H1 (cell line): ENCODE results near the gene TMPRSS11F. TPM values are rescaled to one million over a fixed set of nuclear protein-coding genes. Genes with fewer than 3 reads are reported as not detected.

ENCODE experiments used
- CTCF ChIA-PET: fragments of 300-600 bp; sonication (Branson Sonifier 250); formaldehyde crosslinking; loops from one replicate; lab custom pipeline; 2021; ENCODE audit not compliant: partially characterized antibody; lab: Charles Lee
- POLR2A ChIA-PET: fragments of 300-600 bp; sonication (Branson Sonifier 250); formaldehyde crosslinking; loops from one replicate; lab custom pipeline; 2021; ENCODE audit warnings: inconsistent platforms; ENCODE audit not compliant: partially characterized antibody; lab: Charles Lee
- DNase-seq, 2 experiments: peaks; one replicate each; pipeline versions ENCODE4 v3.0.0 to v3.0.0-alpha.2; 2010 to 2022; ENCODE audit warnings: low spot score in 2 of 2, low read depth in 1 of 2, mixed read lengths in 1 of 2
- FAIRE-seq: peaks from 2 replicates; lab custom pipeline; 2011; peaks lifted over from hg19 to GRCh38; lab: Jason Lieb, UNC
- H2AFZ ChIP-seq: 2 replicates; pipeline ENCODE4 v1.8.1; 2012; ENCODE audit warnings: low read length, inconsistent platforms
- H2AK5ac ChIP-seq: 2 replicates; pipeline ENCODE4 v1.6.1; 2013; ENCODE audit warnings: low read depth, low read length
- H2BK120ac ChIP-seq: replicated peaks from 2 replicates; pipeline ENCODE3; 2013; ENCODE audit warnings: low read depth, low read length, inconsistent platforms
- H2BK12ac ChIP-seq: 2 replicates; pipeline ENCODE4 v1.6.1; 2013; ENCODE audit warnings: low read depth, low read length
- H2BK15ac ChIP-seq: 2 replicates; pipeline ENCODE4 v1.6.1; 2013; ENCODE audit warnings: low read length
- H2BK20ac ChIP-seq: 2 replicates; pipeline ENCODE4 v1.6.1; 2013; ENCODE audit warnings: low read length
- H2BK5ac ChIP-seq: 2 replicates; pipeline ENCODE4 v1.6.1; 2013; ENCODE audit warnings: low read depth, low read length
- H3K14ac ChIP-seq: 2 replicates; pipeline ENCODE4 v1.6.1; 2013; ENCODE audit warnings: inconsistent platforms; ENCODE audit not compliant: insufficient read length
- H3K18ac ChIP-seq: 2 replicates; pipeline ENCODE4 v1.6.1; 2013; ENCODE audit warnings: low read length; ENCODE audit errors: extremely low read depth
- H3K23ac ChIP-seq: 2 replicates; pipeline ENCODE4 v1.6.1; 2013; ENCODE audit warnings: inconsistent platforms; ENCODE audit not compliant: insufficient read length
- H3K23me2 ChIP-seq: 2 replicates; pipeline ENCODE4 v1.6.1; 2013; ENCODE audit warnings: low read depth, low read length
- H3K27ac ChIP-seq: 2 replicates; pipeline ENCODE4 v1.6.1; 2011; ENCODE audit warnings: low read depth, low read length, inconsistent platforms
- H3K27me3 ChIP-seq, 4 experiments: replicated peaks in 1 of 4; 1 replicate in 1 of 4; 2 replicates in 3 of 4; pipeline versions ENCODE4 v1.6.1 to v1.8.1; 2011 to 2013; ENCODE audit warnings: low read length in 3 of 4, mild to moderate bottlenecking in 3 of 4, inconsistent platforms in 2 of 4, mixed read lengths in 2 of 4, moderate library complexity in 1 of 4; ENCODE audit not compliant: control insufficient read depth in 3 of 4, insufficient read depth in 3 of 4; ENCODE audit errors: extremely low read depth in 1 of 4
- H3K36me3 ChIP-seq, 4 experiments: 2 replicates each; pipeline versions ENCODE4 v1.6.1 to v1.8.1; 2011 to 2013; ENCODE audit warnings: mild to moderate bottlenecking in 4 of 4, low read length in 3 of 4, moderate library complexity in 2 of 4, control low read depth in 1 of 4, inconsistent platforms in 1 of 4; ENCODE audit not compliant: insufficient read depth in 4 of 4, control insufficient read depth in 2 of 4
- H3K4ac ChIP-seq: replicated peaks from 2 replicates; pipeline ENCODE3; 2013; ENCODE audit warnings: low read length, low read depth, mixed read lengths, inconsistent platforms; ENCODE audit not compliant: insufficient read length
- H3K4me1 ChIP-seq, 4 experiments: replicated peaks in 1 of 4; 1 replicate in 1 of 4; 2 replicates in 3 of 4; pipeline versions ENCODE4 v1.6.1 to v1.8.1; 2011 to 2013; ENCODE audit warnings: low read length in 3 of 4, inconsistent platforms in 2 of 4, mixed read lengths in 1 of 4; ENCODE audit not compliant: insufficient read depth in 4 of 4, control insufficient read depth in 3 of 4
- H3K4me2 ChIP-seq, 2 experiments: 2 replicates each; pipeline versions ENCODE4 v1.6.1 to v1.8.1; 2011 to 2013; ENCODE audit warnings: low read depth in 2 of 2, low read length in 2 of 2, control low read depth in 1 of 2, inconsistent platforms in 1 of 2, mild to moderate bottlenecking in 1 of 2; ENCODE audit not compliant: insufficient read depth in 1 of 2
- H3K4me3 ChIP-seq, 4 experiments: fragments of 200-600, 300-600 bp in 1 of 4; sonication (generic), shearing (Covaris generic), sonication (Bioruptor Twin) in 1 of 4; 2 replicates each; pipeline versions ENCODE4 v1.5.1 to v1.8.1; 2011 to 2016; ENCODE audit warnings: low read length in 4 of 4, low read depth in 3 of 4, control low read depth in 2 of 4, inconsistent platforms in 2 of 4, mild to moderate bottlenecking in 2 of 4, mixed read lengths in 1 of 4, moderate library complexity in 1 of 4; ENCODE audit not compliant: insufficient read depth in 2 of 4; ENCODE audit errors: extremely low read depth in 1 of 4
- H3K56ac ChIP-seq: replicated peaks from 2 replicates; pipeline ENCODE3; 2013; ENCODE audit warnings: low read depth, mild to moderate bottlenecking, mixed read lengths, low read length, inconsistent platforms; ENCODE audit not compliant: insufficient read length
- H3K79me1 ChIP-seq: 2 replicates; pipeline ENCODE4 v1.6.1; 2013; ENCODE audit warnings: low read depth, low read length, control low read depth
- H3K79me2 ChIP-seq, 2 experiments: 2 replicates each; pipeline versions ENCODE4 v1.6.1 to v1.8.1; 2012 to 2013; ENCODE audit warnings: low read length in 2 of 2, mild to moderate bottlenecking in 2 of 2, inconsistent platforms in 1 of 2; ENCODE audit not compliant: insufficient read depth in 2 of 2, control insufficient read depth in 1 of 2
- H3K9ac ChIP-seq, 4 experiments: replicated peaks in 1 of 4; 1 replicate in 1 of 4; 2 replicates in 3 of 4; pipeline versions ENCODE4 v1.6.1 to v1.8.1; 2011 to 2013; ENCODE audit warnings: low read depth in 3 of 4, low read length in 3 of 4, control low read depth in 2 of 4, mild to moderate bottlenecking in 2 of 4, moderate library complexity in 2 of 4, inconsistent platforms in 1 of 4; ENCODE audit errors: extremely low read depth in 1 of 4
- H3K9me3 ChIP-seq, 2 experiments: 2 replicates each; pipeline versions ENCODE4 v1.6.1 to v1.8.1; 2012 to 2013; ENCODE audit warnings: mild to moderate bottlenecking in 2 of 2, moderate library complexity in 2 of 2, control low read depth in 1 of 2, inconsistent platforms in 1 of 2, low read depth in 1 of 2, low read length in 1 of 2, mixed read lengths in 1 of 2; ENCODE audit not compliant: insufficient read depth in 2 of 2
- H4K20me1 ChIP-seq, 2 experiments: replicated peaks in 1 of 2; 2 replicates each; pipeline versions ENCODE3 to v1.8.1; 2011 to 2013; ENCODE audit warnings: inconsistent platforms in 2 of 2, low read length in 2 of 2, mild to moderate bottlenecking in 1 of 2; ENCODE audit not compliant: insufficient read depth in 2 of 2, control insufficient read depth in 1 of 2
- H4K5ac ChIP-seq: 2 replicates; pipeline ENCODE4 v1.6.1; 2013; ENCODE audit warnings: low read length, low read depth, mixed read lengths, inconsistent platforms; ENCODE audit not compliant: insufficient read length
- H4K8ac ChIP-seq: 2 replicates; pipeline ENCODE4 v1.8.0; 2013; ENCODE audit warnings: mild to moderate bottlenecking, moderate library complexity, low read length, inconsistent platforms; ENCODE audit not compliant: insufficient read depth; ENCODE audit errors: extremely low read depth
- H4K91ac ChIP-seq: replicated peaks from 2 replicates; pipeline ENCODE3; 2013; ENCODE audit warnings: low read length, mixed read lengths, inconsistent platforms; ENCODE audit not compliant: insufficient read length
- ASH2L ChIP-seq: fragments of 200-600, 300-600 bp; sonication (generic); IDR thresholded peaks from one replicate; pipeline ENCODE4 v1.7.1; 2017; ENCODE audit warnings: low read length
- KDM4A ChIP-seq: IDR thresholded peaks from one replicate; pipeline ENCODE4 v1.7.1; 2012; ENCODE audit warnings: low read depth, mild to moderate bottlenecking, moderate library complexity, low read length, inconsistent platforms; ENCODE audit not compliant: severe bottlenecking
- RAD21 ChIP-seq, 2 experiments: IDR thresholded peaks in 1 of 2; conservative IDR thresholded peaks in 1 of 2; 2 replicates each; pipeline ENCODE4 v1.6.1; 2011; ENCODE audit warnings: low read depth in 2 of 2, low read length in 2 of 2, improper control_type of control experiment in 1 of 2, inconsistent platforms in 1 of 2, mild to moderate bottlenecking in 1 of 2, moderate library complexity in 1 of 2
- TAF1 ChIP-seq: IDR thresholded peaks from 2 replicates; pipeline ENCODE4 v1.6.1; 2011; ENCODE audit warnings: mild to moderate bottlenecking, low read depth, low read length
- polyA plus RNA-seq, 7 experiments: library from polyadenylated mRNA; depleted of rRNA in 3 of 7; stranded (reverse) in 5 of 7; unstranded in 2 of 7; fragments of >200 nt in 5 of 7; fragments of 200-250 nt in 2 of 7; gene quantifications; 1 replicate in 5 of 7; 2 replicates in 1 of 7; 4 replicates in 1 of 7; pipeline versions ENCODE4 v1.2.1 to v1.2.3, GENCODE V29; 2011 to 2013; ENCODE audit warnings: missing spikeins in 2 of 7, mixed read lengths in 2 of 7
- total RNA-seq: library from RNA; stranded (reverse); fragmentation: NEBNext Ultra II Directional; extraction: Animal tissue kit (Norgen Biotek cat#: 25700); gene quantifications from 2 replicates; pipeline ENCODE4 v1.2.1, GENCODE V29; 2021
- TF ChIP-seq, protein P1 (sequence below), 3 experiments: IDR thresholded peaks; 1 replicate in 2 of 3; 2 replicates in 1 of 3; pipeline versions ENCODE4 v1.5.1 to v1.6.1; 2011; ENCODE audit warnings: low read length in 3 of 3, mild to moderate bottlenecking in 3 of 3, inconsistent platforms in 2 of 3, low read depth in 1 of 3, moderate library complexity in 1 of 3; ENCODE audit not compliant: insufficient read depth in 1 of 3; ENCODE audit errors: control extremely low read depth in 1 of 3

TMPRSS11F gene
- total and polyA plus RNA-seq, 2 of the 8 experiments (the other 6 are each of a cell fraction or from before 2014, with no cell fraction given) = not detected

- H3K79me1 ChIP-seq = no peaks in the 10 kb centered on the region
- no peaks in the 10 kb centered on the region for H3K79me2 ChIP-seq
- no peak for DNase-seq
- no peak overlapping the region for H3K9ac ChIP-seq
- no peak overlapping the region for H3K27ac ChIP-seq
- H3K4me1 ChIP-seq = peaks cover 0 to 3% (median 0%) of the 10 kb centered on the region in 4 experiments; a peak in 1 of 7 replicates
- no peak overlapping the region for H3K56ac ChIP-seq
- H2BK15ac ChIP-seq = no peak overlapping the region
- FAIRE-seq = no peak
- TF ChIP-seq, protein P1, sequence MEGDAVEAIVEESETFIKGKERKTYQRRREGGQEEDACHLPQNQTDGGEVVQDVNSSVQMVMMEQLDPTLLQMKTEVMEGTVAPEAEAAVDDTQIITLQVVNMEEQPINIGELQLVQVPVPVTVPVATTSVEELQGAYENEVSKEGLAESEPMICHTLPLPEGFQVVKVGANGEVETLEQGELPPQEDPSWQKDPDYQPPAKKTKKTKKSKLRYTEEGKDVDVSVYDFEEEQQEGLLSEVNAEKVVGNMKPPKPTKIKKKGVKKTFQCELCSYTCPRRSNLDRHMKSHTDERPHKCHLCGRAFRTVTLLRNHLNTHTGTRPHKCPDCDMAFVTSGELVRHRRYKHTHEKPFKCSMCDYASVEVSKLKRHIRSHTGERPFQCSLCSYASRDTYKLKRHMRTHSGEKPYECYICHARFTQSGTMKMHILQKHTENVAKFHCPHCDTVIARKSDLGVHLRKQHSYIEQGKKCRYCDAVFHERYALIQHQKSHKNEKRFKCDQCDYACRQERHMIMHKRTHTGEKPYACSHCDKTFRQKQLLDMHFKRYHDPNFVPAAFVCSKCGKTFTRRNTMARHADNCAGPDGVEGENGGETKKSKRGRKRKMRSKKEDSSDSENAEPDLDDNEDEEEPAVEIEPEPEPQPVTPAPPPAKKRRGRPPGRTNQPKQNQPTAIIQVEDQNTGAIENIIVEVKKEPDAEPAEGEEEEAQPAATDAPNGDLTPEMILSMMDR (IDR thresholded peaks at IDR 0.05; ENCODE audit: control extremely low read depth in 1 of 3, insufficient read depth in 1 of 3, low read depth in 1 of 3, low read length in 3 of 3) = peak in 2 of 3 experiments; percentile 11 to 23; a peak in 1 of 4 replicates
- no peak for TF ChIP-seq KDM4A
- TF ChIP-seq ASH2L = no peak
- TF ChIP-seq RAD21 (IDR thresholded peaks at IDR 0.05 in 1 of 2, conservative IDR thresholded peaks at IDR 0.05 in 1 of 2; ENCODE audit: low read depth in 2 of 2, low read length in 2 of 2) = peak; percentile 11 to 24; a peak in 2 of 4 replicates
- TF ChIP-seq TAF1 = no peak
- H3K9me3 ChIP-seq = no peaks in the 10 kb centered on the region
- peaks cover 0 to 2% (median 0%) of the 10 kb centered on the region in 4 experiments; a peak in 1 of 7 replicates for H3K27me3 ChIP-seq
- H4K91ac ChIP-seq = no peak overlapping the region
- H2BK20ac ChIP-seq = no peak overlapping the region
- H4K8ac ChIP-seq = no peak overlapping the region
- no peak overlapping the region for H3K4me3 ChIP-seq
- no peak overlapping the region for H2BK120ac ChIP-seq
- no peaks in the 10 kb centered on the region for H3K23me2 ChIP-seq
- ChIA-PET CTCF (interaction anchor here (0.9 to 1.7 kb wide), 9 partner anchors 11 to 523 kb away, joined by 3 to 7 read pairs (median 4); no protein-coding TSS in a partner anchor), POLR2A (no interaction called here)
- no peak overlapping the region for H3K4me2 ChIP-seq
- no peaks in the 10 kb centered on the region for H4K20me1 ChIP-seq
- no peak overlapping the region for H3K18ac ChIP-seq
- H2BK5ac ChIP-seq = no peak overlapping the region
- H2AK5ac ChIP-seq = no peak overlapping the region
- no peak overlapping the region for H4K5ac ChIP-seq
- H2AFZ ChIP-seq = no peak overlapping the region
- no peaks in the 10 kb centered on the region for H3K36me3 ChIP-seq
- no peak overlapping the region for H3K4ac ChIP-seq
- no peak overlapping the region for H2BK12ac ChIP-seq
- H3K23ac ChIP-seq = no peak overlapping the region
- H3K14ac ChIP-seq = no peak overlapping the region
Measured at GRCh38 chr4:68079928-68080327, 49.7 kb downstream of the TMPRSS11F start.
